Upper lobe of right lung (tissue), 1 donor: ENCODE results near the gene STYXL2. TPM values are rescaled to one million over a fixed set of nuclear protein-coding genes. Genes with fewer than 3 reads are reported as not detected.

Source experiments
- ATAC-seq: fragments of 200-7000 bp; cut with Tn5 transposase; one replicate; pipeline ENCODE4 v1.9.1; 2020; ENCODE audit warnings: mild to moderate bottlenecking, moderate library complexity
- DNase-seq: peaks from one replicate; pipeline ENCODE4 v3.0.0-alpha.2; 2020
- H3K27ac ChIP-seq: fragments of 200-600 bp; one replicate; pipeline ENCODE4 v1.8.0; 2022
- H3K27me3 ChIP-seq: fragments of 200-600 bp; one replicate; pipeline ENCODE4 v1.8.0; 2022; ENCODE audit warnings: mild to moderate bottlenecking
- H3K36me3 ChIP-seq: fragments of 200-600 bp; one replicate; pipeline ENCODE4 v1.8.0; 2022
- H3K4me1 ChIP-seq: fragments of 200-600 bp; one replicate; pipeline ENCODE4 v1.8.0; 2022
- H3K4me3 ChIP-seq: fragments of 200-600 bp; one replicate; pipeline ENCODE4 v1.8.0; 2022; ENCODE audit warnings: mild to moderate bottlenecking
- H3K9me3 ChIP-seq: fragments of 200-600 bp; one replicate; pipeline ENCODE4 v1.8.0; 2022
- CTCF ChIP-seq: fragments of 200-600 bp; IDR thresholded peaks from one replicate; pipeline ENCODE4 v1.8.0; 2022; ENCODE audit warnings: antibody characterized with exemption
- intact Hi-C: fragments of 100-400 bp; cut with DNase I; formaldehyde crosslinking; loops from one replicate; pipeline ENCODE4 v1.11.0; 2022
- total RNA-seq: library from RNA; stranded (reverse); fragmentation: NEBNext Ultra II Directional; extraction: Animal tissue kit (Norgen Biotek cat#: 25700); gene quantifications from one replicate; pipeline ENCODE4 v1.2.1, GENCODE V29; 2021
- donor health status: DM: no; HTN: yes; CAD: no; lungs with severe emphysema.

Gene STYXL2
- total RNA-seq, 1 donor from 2014 or later = 0.17 TPM

DNA sequence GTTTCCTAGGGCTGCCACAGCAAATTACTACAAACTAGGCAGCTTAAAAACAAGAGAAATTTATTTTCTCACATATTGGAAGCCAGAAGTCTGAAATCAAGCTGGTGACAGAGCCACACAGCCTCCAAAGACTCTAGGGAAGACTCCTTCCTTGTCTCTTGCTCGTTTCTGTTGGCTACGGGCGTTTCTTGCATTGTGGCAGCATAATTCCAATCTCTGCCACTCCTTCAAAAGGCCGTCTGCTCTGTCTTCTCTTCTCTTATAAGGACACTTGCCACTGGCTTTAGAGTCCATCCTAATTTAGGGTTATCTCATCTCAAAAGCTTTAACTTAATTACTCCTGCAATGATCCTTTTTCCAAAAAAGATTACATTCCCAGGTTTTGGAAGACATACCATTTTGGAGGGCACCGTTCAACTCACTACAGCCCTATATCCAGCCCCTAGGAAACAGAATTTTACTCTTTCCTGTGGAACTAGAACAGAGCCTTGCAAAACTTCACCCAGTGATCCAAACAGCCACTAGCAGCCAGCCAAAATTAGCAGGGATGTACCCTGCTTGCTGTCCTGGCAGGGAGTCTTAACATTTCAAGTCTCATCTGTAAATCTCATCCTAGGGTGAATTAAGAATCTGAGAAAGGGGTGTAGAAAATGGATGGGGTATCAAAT, 9.2 kb downstream of the STYXL2 start:
- Histone ChIP-seq H3K4me1 (no peaks in the 10 kb centered on the region), H3K27me3 (no peaks in the 10 kb centered on the region), H3K9me3 (no peaks in the 10 kb centered on the region), H3K36me3 (no peaks in the 10 kb centered on the region), H3K4me3 (no peak overlapping the region), H3K27ac (no peak overlapping the region)
- TF ChIP-seq CTCF = no peak
- intact Hi-C loops = no loop called here
- no peak for ATAC-seq
- DNase-seq = no peak

GRCh38 chr1:167104256-167104633, 10.4 kb downstream of the STYXL2 start:
- Histone ChIP-seq H3K27ac (no peak overlapping the region), H3K4me3 (no peak overlapping the region), H3K36me3 (no peaks in the 10 kb centered on the region), H3K9me3 (no peaks in the 10 kb centered on the region), H3K27me3 (no peaks in the 10 kb centered on the region), H3K4me1 (no peaks in the 10 kb centered on the region)
- no peak for TF ChIP-seq CTCF
- intact Hi-C loops = no loop called here
- no peak for DNase-seq
- ATAC-seq = no peak

- Histone ChIP-seq H3K4me1 (no peaks in the 10 kb centered on the region), H3K27me3 (no peaks in the 10 kb centered on the region), H3K27ac (no peak overlapping the region), H3K4me3 (no peak overlapping the region), H3K36me3 (no peaks in the 10 kb centered on the region), H3K9me3 (no peaks in the 10 kb centered on the region)
- ATAC-seq (no peak), DNase-seq (no peak)
- intact Hi-C loops = no loop called here
- no peak for TF ChIP-seq CTCF
Observed at GRCh38 chr1:167105271-167106118, 11.6 kb downstream of the STYXL2 start.

DNA sequence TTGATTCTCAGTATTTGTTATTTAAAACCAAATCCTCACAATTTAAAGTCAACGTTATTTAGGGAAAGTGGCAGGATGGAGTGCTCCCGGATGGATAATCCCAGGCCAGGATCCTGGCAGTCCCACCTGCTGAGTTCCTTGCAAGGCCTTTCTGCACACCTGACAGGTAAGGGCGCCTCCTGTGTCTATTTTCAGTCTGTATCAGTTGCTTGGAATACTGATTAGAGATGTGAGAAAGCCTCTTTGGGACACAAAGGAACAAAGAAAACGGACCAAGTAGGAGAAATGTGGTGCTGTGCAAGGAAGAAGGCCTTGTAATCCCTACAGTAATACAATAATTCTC, 12.2 kb downstream of the STYXL2 start:
- DNase-seq (no peak), ATAC-seq (no peak)
- no peaks in the 10 kb centered on the region for H3K9me3 ChIP-seq
- no peak overlapping the region for H3K4me3 ChIP-seq
- H3K4me1 ChIP-seq = no peaks in the 10 kb centered on the region
- H3K36me3 ChIP-seq = no peaks in the 10 kb centered on the region
- H3K27me3 ChIP-seq = no peaks in the 10 kb centered on the region
- no peak for TF ChIP-seq CTCF
- intact Hi-C loops = no loop called here
- H3K27ac ChIP-seq = no peak overlapping the region

DNA sequence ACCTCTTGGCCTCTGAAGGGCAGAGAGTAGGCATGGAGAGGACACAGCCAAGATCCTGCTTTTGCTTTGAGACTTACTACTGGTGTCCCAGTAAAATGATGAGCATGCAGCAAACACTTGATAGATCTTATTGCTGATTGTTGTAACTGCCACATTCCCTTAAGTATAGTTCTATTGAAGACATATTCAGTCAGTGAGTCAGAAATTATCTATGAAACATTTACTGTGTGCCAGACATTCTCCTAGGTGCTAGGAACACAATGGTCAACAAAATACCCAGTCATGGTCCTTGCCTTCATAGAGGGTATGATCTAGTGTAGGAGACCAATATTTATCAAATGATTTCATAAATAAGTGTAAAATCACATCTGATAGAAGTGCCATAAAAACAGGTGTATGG, 13.6 kb downstream of the STYXL2 start:
- intact Hi-C loops = no loop called here
- ATAC-seq (no peak), DNase-seq (no peak)
- Histone ChIP-seq H3K36me3 (no peaks in the 10 kb centered on the region), H3K27me3 (no peaks in the 10 kb centered on the region), H3K4me1 (no peaks in the 10 kb centered on the region), H3K9me3 (no peaks in the 10 kb centered on the region), H3K4me3 (no peak overlapping the region), H3K27ac (no peak overlapping the region)
- no peak for TF ChIP-seq CTCF
